GM12878 (cell line): Measurements from ENCODE around the gene PTPRJ. TPM values are rescaled to one million over a fixed set of nuclear protein-coding genes. Genes with fewer than 3 reads are reported as not detected.

Experiments
- ATAC-seq: fragments of 200-7000 bp; cut with Tn5 transposase; 3 replicates; pipeline ENCODE4 v1.9.1; 2020; ENCODE audit warnings: mild to moderate bottlenecking, moderate library complexity
- BruUV-seq: library from RNA; stranded (reverse); fragments of 400-500 nt; replicated peaks from 2 replicates; lab custom pipeline; 2021; lab: Mats Ljungman, UMichigan
- CTCF ChIA-PET: fragments of 300-600 bp; sonication (Branson Sonifier 250); formaldehyde crosslinking; extraction: SDS; loops from one replicate; lab custom pipeline; 2021; ENCODE audit warnings: inconsistent platforms; lab: Yijun Ruan, JAX
- POLR2A ChIA-PET: fragments of 350-600 bp; formaldehyde crosslinking; extraction: SDS; loops from one replicate; lab custom pipeline; 2021; ENCODE audit warnings: inconsistent platforms; lab: Charles Lee
- RAD21 ChIA-PET: fragments of 300-600 bp; sonication (Branson Sonifier 250); formaldehyde crosslinking; loops from one replicate; lab custom pipeline; 2023; ENCODE audit warnings: antibody characterized with exemption; ENCODE audit not compliant: unreplicated experiment; lab: Charles Lee
- SMC1A ChIA-PET: fragments of 300-600 bp; sonication (Branson Sonifier 250); formaldehyde crosslinking; loops from one replicate; lab custom pipeline; 2023; ENCODE audit not compliant: unreplicated experiment, uncharacterized antibody; lab: Charles Lee
- DNase-seq: peaks from one replicate; pipeline ENCODE4 v3.0.0-alpha.2; 2011; ENCODE audit warnings: low read depth, low spot score
- FAIRE-seq: peaks from 3 replicates; lab custom pipeline; 2011; peaks lifted over from hg19 to GRCh38; lab: Jason Lieb, UNC
- H2AFZ ChIP-seq: 2 replicates; pipeline ENCODE4 v1.6.0; 2011; ENCODE audit warnings: low read depth, low read length, control low read depth; ENCODE audit not compliant: control insufficient read depth
- H3K27ac ChIP-seq: 2 replicates; pipeline ENCODE4 v1.5.1; 2011; ENCODE audit warnings: control low read depth; ENCODE audit not compliant: control insufficient read depth, insufficient read depth
- H3K27me3 ChIP-seq, 2 experiments: replicated peaks in 1 of 2; 2 replicates each; pipeline versions ENCODE4 v1.6.0 to v1.6.1; 2011; ENCODE audit warnings: low read length in 1 of 2; ENCODE audit not compliant: control insufficient read depth in 2 of 2, insufficient read depth in 2 of 2
- H3K36me3 ChIP-seq, 2 experiments: 2 replicates each; pipeline ENCODE4 v1.5.1; 2011; ENCODE audit warnings: low read length in 1 of 2; ENCODE audit not compliant: control insufficient read depth in 2 of 2, insufficient read depth in 2 of 2
- H3K4me1 ChIP-seq: 2 replicates; pipeline ENCODE4 v1.6.1; 2011; ENCODE audit warnings: mild to moderate bottlenecking, low read length, moderate library complexity, mixed read lengths; ENCODE audit not compliant: control insufficient read depth, insufficient read depth
- H3K4me2 ChIP-seq: 2 replicates; pipeline ENCODE4 v1.6.0; 2011; ENCODE audit warnings: control low read depth; ENCODE audit not compliant: control insufficient read depth, insufficient read depth
- H3K4me3 ChIP-seq: fragments of 200-600 bp; sonication (generic); 2 replicates; pipeline ENCODE4 v1.5.1; 2016
- H3K79me2 ChIP-seq: 2 replicates; pipeline ENCODE4 v1.6.0; 2011; ENCODE audit warnings: low read length; ENCODE audit not compliant: control insufficient read depth, insufficient read depth
- H3K9ac ChIP-seq: 2 replicates; pipeline ENCODE4 v1.8.0; 2011; ENCODE audit warnings: low read length, control low read depth, mixed read lengths; ENCODE audit not compliant: control insufficient read depth, insufficient read depth
- H3K9me3 ChIP-seq: replicated peaks from 3 replicates; pipeline ENCODE4 v1.5.1; 2011; ENCODE audit warnings: mild to moderate bottlenecking, low read length; ENCODE audit not compliant: control insufficient read depth, insufficient read depth
- H4K20me1 ChIP-seq: 2 replicates; pipeline ENCODE4 v1.6.0; 2011; ENCODE audit not compliant: control insufficient read depth, insufficient read depth
- HDAC6 ChIP-seq: fragments of 200-600 bp; sonication (generic); IDR thresholded peaks from one replicate; pipeline ENCODE4 v1.8.0; 2017; ENCODE audit warnings: antibody characterized with exemption; ENCODE audit not compliant: unreplicated experiment
- JUNB ChIP-seq: IDR thresholded peaks from 2 replicates; pipeline ENCODE4 v1.6.1; 2016; ENCODE audit warnings: antibody characterized with exemption, mild to moderate bottlenecking
- POLR2AphosphoS2 ChIP-seq: IDR thresholded peaks from 2 replicates; pipeline ENCODE4 v1.6.1; 2011; ENCODE audit warnings: low read depth, mild to moderate bottlenecking, low read length, improper control_type of control experiment, moderate library complexity
- RAD51 ChIP-seq: fragments of 450-650 bp; IDR thresholded peaks from 2 replicates; pipeline ENCODE4 v1.6.1; 2016; ENCODE audit warnings: moderate library complexity, mild to moderate bottlenecking, inconsistent platforms
- STAT1 ChIP-seq: fragments of 450-650 bp; conservative IDR thresholded peaks from 2 replicates; pipeline ENCODE4 v1.6.1; 2014; ENCODE audit warnings: antibody characterized with exemption, mild to moderate bottlenecking
- TCF3 ChIP-seq: IDR thresholded peaks from 2 replicates; pipeline ENCODE4 v1.6.1; 2012; ENCODE audit warnings: low read depth, mild to moderate bottlenecking, low read length, borderline replicate concordance; ENCODE audit not compliant: insufficient read depth
- YY1 ChIP-seq: IDR thresholded peaks from 2 replicates; pipeline ENCODE4 v1.6.1; 2011; ENCODE audit warnings: low read depth, mild to moderate bottlenecking, low read length
- ZNF24 ChIP-seq: fragments of 450-650 bp; IDR thresholded peaks from 2 replicates; pipeline ENCODE4 v1.6.1; 2017; ENCODE audit warnings: antibody characterized with exemption, mild to moderate bottlenecking
- WGBS: methylation state at CpG from one replicate; pipeline ENCODE4 v1.1.6; 2016; ENCODE audit warnings: low lambda C conversion rate; ENCODE audit not compliant: insufficient replicate concordance, insufficient coverage; ENCODE audit errors: missing lambda C conversion rate; 5-methylcytosine and 5-hydroxymethylcytosine counted together
- in situ Hi-C: fragments of 300-500 bp; cut with MboI; formaldehyde crosslinking; loops from 9 replicates; pipeline ENCODE4 v1.14.3; 2018; ENCODE audit warnings: mixed read lengths
- intact Hi-C: fragments of 100-400 bp; cut with micrococcal nuclease; formaldehyde crosslinking; loops from one replicate; pipeline ENCODE4 v1.14.2; 2022; ENCODE audit not compliant: unreplicated experiment
- polyA plus RNA-seq, 11 experiments: library from polyadenylated mRNA; depleted of rRNA in 4 of 11; unstranded in 6 of 11; stranded (reverse) in 5 of 11; fragments of >200 nt; fragmentation: Nextera tagmentation in 4 of 11; fragmentation: Illumina TruSeq in 1 of 11; extraction: Ambion mirVana in 4 of 11; extraction: Trizol in 1 of 11; gene quantifications; 1 replicate in 1 of 11; 2 replicates in 10 of 11; pipeline versions ENCODE4 v1.2.1 to v1.2.3, GENCODE V29; 2011 to 2016; ENCODE audit warnings: inconsistent platforms in 2 of 11, missing spikeins in 2 of 11, low read depth in 1 of 11
- total RNA-seq, 4 experiments: library from RNA; depleted of rRNA in 3 of 4; stranded (reverse); fragments of >200 nt in 3 of 4; fragmentation: Illumina TruSeq in 1 of 4; extraction: Trizol in 1 of 4; gene quantifications; 2 replicates each; pipeline versions ENCODE4 v1.2.1 to v1.2.3, GENCODE V29; 2013 to 2021
- TF ChIP-seq, protein P1 (sequence below): fragments of 450-650 bp; IDR thresholded peaks from 2 replicates; pipeline ENCODE4 v1.6.1; 2017; ENCODE audit warnings: borderline replicate concordance
- TF ChIP-seq, protein P2 (sequence below): fragments of 450-650 bp; formaldehyde crosslinking; IDR thresholded peaks from 2 replicates; pipeline ENCODE4 v1.5.0; 2022; ENCODE audit warnings: mild to moderate bottlenecking, missing genetic modification characterization
- TF ChIP-seq, protein P3 (sequence below): IDR thresholded peaks from 2 replicates; pipeline ENCODE4 v1.6.1; 2011; ENCODE audit warnings: borderline replicate concordance, low read depth, mild to moderate bottlenecking, moderate library complexity, mixed read lengths, low read length; ENCODE audit not compliant: insufficient read depth; ENCODE audit errors: extremely low read length

The PTPRJ gene
- total and polyA plus RNA-seq, 10 of the 15 experiments (the other 5 are each of a cell fraction or from before 2014, with no cell fraction given), result 0.22 to 22.4 (median 7.4) TPM

DNA sequence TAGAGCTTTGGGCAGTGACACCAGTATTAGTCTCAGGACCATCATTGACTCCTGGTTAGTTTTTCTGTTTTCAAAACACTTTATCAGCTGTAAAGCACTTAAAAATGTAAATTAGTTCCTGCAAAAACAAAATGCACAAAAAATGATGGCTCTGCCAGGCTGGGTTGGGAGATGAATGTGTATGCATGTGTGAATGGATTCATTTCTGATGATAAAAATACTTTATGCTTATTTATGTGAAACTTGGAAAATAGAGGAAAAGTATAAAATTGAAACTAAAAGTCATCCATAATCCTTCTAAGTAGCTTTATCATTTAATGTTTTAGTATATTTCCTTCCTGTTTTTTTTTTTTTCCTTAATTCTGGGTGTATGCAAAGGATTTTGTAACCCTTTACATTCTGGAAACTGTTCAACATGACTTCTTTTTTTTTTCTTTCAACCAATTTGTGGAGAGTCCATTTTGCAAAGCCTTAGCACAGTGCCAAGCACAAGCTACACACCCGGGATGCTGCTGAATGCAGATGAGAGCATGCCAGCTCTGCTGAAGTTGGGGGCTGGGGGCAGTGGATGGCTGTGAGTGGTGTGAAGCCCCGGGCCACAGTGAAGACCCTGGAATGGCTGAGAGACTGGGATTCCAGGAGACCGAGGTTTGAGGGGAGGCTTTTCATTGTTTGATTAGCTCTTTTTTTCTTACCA is 37.6 kb downstream of the PTPRJ start:
- peak overlapping the region; percentile 70 for H3K4me2 ChIP-seq
- H3K36me3 ChIP-seq, result no peaks in the 10 kb centered on the region
- DNase-seq (no peak), FAIRE-seq (no peak), ATAC-seq (no peak)
- peaks cover 44% of the 10 kb centered on the region for H3K79me2 ChIP-seq
- no peaks in the 10 kb centered on the region; the same call in 2 of the 3 replicates for H3K9me3 ChIP-seq
- ChIA-PET POLR2A (interaction anchor here (1.0 to 1.4 kb wide), 2 partner anchors 12 to 34 kb away, joined by 3 to 10 read pairs; no protein-coding TSS in a partner anchor), RAD21 (interaction anchor here (0.8 to 2.8 kb wide), 4 partner anchors 12 to 91 kb away, joined by 3 to 19 read pairs (median 4); no protein-coding TSS in a partner anchor), CTCF (interaction anchor here (1.4 to 3.0 kb wide), 5 partner anchors 12 to 164 kb away, joined by 3 to 14 read pairs (median 6); no protein-coding TSS in a partner anchor), SMC1A (interaction anchor here (1.1 to 2.9 kb wide), 7 partner anchors 9 to 84 kb away, joined by 3 to 10 read pairs (median 8); no protein-coding TSS in a partner anchor)
- H3K4me1 ChIP-seq, result peaks cover 76% of the 10 kb centered on the region
- intact Hi-C loops (no loop called here), in situ Hi-C loops (no loop called here)
- H3K27ac ChIP-seq, result peak overlapping the region; percentile 88
- WGBS, result 49% methylated on average over 3 of the region's 3 CpGs
- no peaks in the 10 kb centered on the region for H3K27me3 ChIP-seq
- no TSS peak for BruUV-seq
- peak overlapping the region; percentile 52 for H3K9ac ChIP-seq
- H4K20me1 ChIP-seq, result no peaks in the 10 kb centered on the region
- H3K4me3 ChIP-seq, result peak overlapping the region; percentile 50; the same call in 1 of the 2 replicates
- H2AFZ ChIP-seq, result no peak overlapping the region
- TF ChIP-seq STAT1, result no peak
- TF ChIP-seq TCF3, result no peak
- no peak for TF ChIP-seq HDAC6
- TF ChIP-seq, protein P1, sequence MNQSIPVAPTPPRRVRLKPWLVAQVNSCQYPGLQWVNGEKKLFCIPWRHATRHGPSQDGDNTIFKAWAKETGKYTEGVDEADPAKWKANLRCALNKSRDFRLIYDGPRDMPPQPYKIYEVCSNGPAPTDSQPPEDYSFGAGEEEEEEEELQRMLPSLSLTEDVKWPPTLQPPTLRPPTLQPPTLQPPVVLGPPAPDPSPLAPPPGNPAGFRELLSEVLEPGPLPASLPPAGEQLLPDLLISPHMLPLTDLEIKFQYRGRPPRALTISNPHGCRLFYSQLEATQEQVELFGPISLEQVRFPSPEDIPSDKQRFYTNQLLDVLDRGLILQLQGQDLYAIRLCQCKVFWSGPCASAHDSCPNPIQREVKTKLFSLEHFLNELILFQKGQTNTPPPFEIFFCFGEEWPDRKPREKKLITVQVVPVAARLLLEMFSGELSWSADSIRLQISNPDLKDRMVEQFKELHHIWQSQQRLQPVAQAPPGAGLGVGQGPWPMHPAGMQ, result no peak
- TF ChIP-seq RAD51, result no peak
- TF ChIP-seq POLR2AphosphoS2, result no peak
- TF ChIP-seq, protein P2, sequence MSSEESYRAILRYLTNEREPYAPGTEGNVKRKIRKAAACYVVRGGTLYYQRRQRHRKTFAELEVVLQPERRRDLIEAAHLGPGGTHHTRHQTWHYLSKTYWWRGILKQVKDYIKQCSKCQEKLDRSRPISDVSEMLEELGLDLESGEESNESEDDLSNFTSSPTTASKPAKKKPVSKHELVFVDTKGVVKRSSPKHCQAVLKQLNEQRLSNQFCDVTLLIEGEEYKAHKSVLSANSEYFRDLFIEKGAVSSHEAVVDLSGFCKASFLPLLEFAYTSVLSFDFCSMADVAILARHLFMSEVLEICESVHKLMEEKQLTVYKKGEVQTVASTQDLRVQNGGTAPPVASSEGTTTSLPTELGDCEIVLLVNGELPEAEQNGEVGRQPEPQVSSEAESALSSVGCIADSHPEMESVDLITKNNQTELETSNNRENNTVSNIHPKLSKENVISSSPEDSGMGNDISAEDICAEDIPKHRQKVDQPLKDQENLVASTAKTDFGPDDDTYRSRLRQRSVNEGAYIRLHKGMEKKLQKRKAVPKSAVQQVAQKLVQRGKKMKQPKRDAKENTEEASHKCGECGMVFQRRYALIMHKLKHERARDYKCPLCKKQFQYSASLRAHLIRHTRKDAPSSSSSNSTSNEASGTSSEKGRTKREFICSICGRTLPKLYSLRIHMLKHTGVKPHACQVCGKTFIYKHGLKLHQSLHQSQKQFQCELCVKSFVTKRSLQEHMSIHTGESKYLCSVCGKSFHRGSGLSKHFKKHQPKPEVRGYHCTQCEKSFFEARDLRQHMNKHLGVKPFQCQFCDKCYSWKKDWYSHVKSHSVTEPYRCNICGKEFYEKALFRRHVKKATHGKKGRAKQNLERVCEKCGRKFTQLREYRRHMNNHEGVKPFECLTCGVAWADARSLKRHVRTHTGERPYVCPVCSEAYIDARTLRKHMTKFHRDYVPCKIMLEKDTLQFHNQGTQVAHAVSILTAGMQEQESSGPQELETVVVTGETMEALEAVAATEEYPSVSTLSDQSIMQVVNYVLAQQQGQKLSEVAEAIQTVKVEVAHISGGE (CRISPR knock-in tag), result no peak
- TF ChIP-seq JUNB, result no peak
- TF ChIP-seq YY1, result no peak
- TF ChIP-seq ZNF24, result no peak
- TF ChIP-seq, protein P3, sequence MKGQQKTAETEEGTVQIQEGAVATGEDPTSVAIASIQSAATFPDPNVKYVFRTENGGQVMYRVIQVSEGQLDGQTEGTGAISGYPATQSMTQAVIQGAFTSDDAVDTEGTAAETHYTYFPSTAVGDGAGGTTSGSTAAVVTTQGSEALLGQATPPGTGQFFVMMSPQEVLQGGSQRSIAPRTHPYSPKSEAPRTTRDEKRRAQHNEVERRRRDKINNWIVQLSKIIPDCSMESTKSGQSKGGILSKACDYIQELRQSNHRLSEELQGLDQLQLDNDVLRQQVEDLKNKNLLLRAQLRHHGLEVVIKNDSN, result no peak
